Caco-2 (cell line): ENCODE results near the gene MSMP. TPM values are rescaled to one million over a fixed set of nuclear protein-coding genes. Genes with fewer than 3 reads are reported as not detected.

Experiments used
- BruUV-seq: library from RNA; stranded (reverse); fragments of 400-500 nt; replicated peaks from 2 replicates; lab custom pipeline; 2021; lab: Mats Ljungman, UMichigan
- CTCF ChIA-PET: fragments of 300-600 bp; sonication (Branson Sonifier 250); formaldehyde crosslinking; loops from one replicate; lab custom pipeline; 2022; ENCODE audit warnings: antibody characterized with exemption; lab: Charles Lee
- POLR2A ChIA-PET: fragments of 300-600 bp; sonication (Branson Sonifier 250); formaldehyde crosslinking; loops from one replicate; lab custom pipeline; 2022; ENCODE audit warnings: antibody characterized with exemption; lab: Charles Lee
- DNase-seq, 2 experiments: peaks; one replicate each; pipeline versions ENCODE4 v3.0.0 to v3.0.0-alpha.2; 2020 to 2022
- H3K27me3 ChIP-seq: replicated peaks from 2 replicates; pipeline ENCODE4 v1.6.0; 2011; ENCODE audit warnings: low read length; ENCODE audit not compliant: control insufficient read depth, insufficient read depth
- H3K36me3 ChIP-seq: 2 replicates; pipeline ENCODE4 v1.5.1; 2011; ENCODE audit warnings: low read length; ENCODE audit not compliant: control insufficient read depth, insufficient read depth
- H3K4me1 ChIP-seq: fragments of 250-450 bp; sonication (Bioruptor Pico); 2 replicates; pipeline ENCODE4 v1.5.1; 2020; ENCODE audit warnings: mild to moderate bottlenecking
- H3K4me3 ChIP-seq: 2 replicates; pipeline ENCODE4 v1.5.1; 2011; ENCODE audit warnings: low read depth, mild to moderate bottlenecking, control low read depth, low read length
- H3K9me3 ChIP-seq: fragments of 250-450 bp; sonication (Bioruptor Pico); 2 replicates; pipeline ENCODE4 v1.5.1; 2020; ENCODE audit warnings: mild to moderate bottlenecking, moderate library complexity
- H3K27ac Mint-ChIP-seq: one replicate; pipeline ENCODE4 v1.8.0; 2022; ENCODE audit warnings: mixed read lengths; ENCODE audit not compliant: unreplicated experiment
- H3K27me3 Mint-ChIP-seq: one replicate; pipeline ENCODE4 v1.8.0; 2022; ENCODE audit warnings: mixed read lengths; ENCODE audit not compliant: insufficient read depth, unreplicated experiment
- H3K36me3 Mint-ChIP-seq: one replicate; pipeline ENCODE4 v1.8.0; 2022; ENCODE audit warnings: mild to moderate bottlenecking, mixed read lengths; ENCODE audit not compliant: insufficient read depth, unreplicated experiment
- H3K4me1 Mint-ChIP-seq: one replicate; pipeline ENCODE4 v1.8.0; 2022; ENCODE audit warnings: low read depth, mixed read lengths; ENCODE audit not compliant: unreplicated experiment
- H3K4me3 Mint-ChIP-seq: one replicate; pipeline ENCODE4 v1.8.0; 2022; ENCODE audit warnings: mild to moderate bottlenecking, moderate library complexity, mixed read lengths; ENCODE audit not compliant: unreplicated experiment
- H3K9me3 Mint-ChIP-seq: one replicate; pipeline ENCODE4 v1.8.0; 2022; ENCODE audit warnings: mixed read lengths; ENCODE audit not compliant: unreplicated experiment
- CTCF ChIP-seq, 2 experiments: fragments of 200-600 bp in 1 of 2; IDR thresholded peaks; 1 replicate in 1 of 2; 2 replicates in 1 of 2; pipeline versions ENCODE4 v1.5.1 to v1.8.0; 2011 to 2022; ENCODE audit warnings: antibody characterized with exemption in 1 of 2, control low read depth in 1 of 2, inconsistent platforms in 1 of 2, low read depth in 1 of 2, low read length in 1 of 2, mild to moderate bottlenecking in 1 of 2, moderate library complexity in 1 of 2; ENCODE audit not compliant: insufficient read depth in 1 of 2, severe bottlenecking in 1 of 2, unreplicated experiment in 1 of 2
- intact Hi-C: fragments of 100-400 bp; cut with micrococcal nuclease; formaldehyde crosslinking; loops from one replicate; pipeline ENCODE4 v1.10.0; 2022; ENCODE audit not compliant: unreplicated experiment
- total RNA-seq: library from RNA; stranded (reverse); gene quantifications from 2 replicates; pipeline ENCODE4 v1.2.3, GENCODE V29; 2022

The MSMP gene
- total RNA-seq, 1 experiment from 2014 or later = not detected

DNA sequence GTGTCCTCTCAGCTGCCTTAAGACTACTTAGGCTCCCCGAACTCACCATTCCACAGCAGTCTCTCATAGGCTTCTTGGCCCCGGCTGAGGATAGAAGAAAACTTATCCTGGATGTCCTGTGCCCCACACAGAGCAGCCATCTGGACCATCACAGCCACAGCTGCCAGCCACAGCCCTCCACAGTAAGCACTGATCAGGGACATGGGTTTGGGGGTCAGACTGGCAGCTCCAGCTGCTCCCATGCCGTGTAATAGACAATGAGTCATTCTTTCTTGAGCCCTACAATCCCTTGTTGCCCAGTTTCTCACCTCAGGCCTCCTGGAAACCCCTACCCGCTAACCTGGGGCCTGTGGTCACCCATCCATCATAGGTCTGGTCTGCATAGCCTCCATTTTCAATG is 15.9 kb downstream of the MSMP start:
- H3K9me3 Mint-ChIP-seq = no peaks in the 10 kb centered on the region
- BruUV-seq = TSS peak; percentile 4
- POLR2A ChIA-PET = interaction anchor here (1.3 kb wide), 1 partner anchor 11 kb away, joined by 6 read pairs; the partner anchor contains the start of genes GBA2 and RGP1
- H3K27me3 Mint-ChIP-seq = no peaks in the 10 kb centered on the region
- no peak overlapping the region for H3K4me3 ChIP-seq
- intact Hi-C loops = loop anchor here (10.0 kb wide), 2 partner anchors 253 to 623 kb away; partner anchors contain the start of gene ATOSB
- peaks cover 6% of the 10 kb centered on the region; the same call in 1 of the 2 replicates for H3K4me1 ChIP-seq
- no peak for TF ChIP-seq CTCF (IDR thresholded peaks at IDR 0.05; ENCODE audit: insufficient read depth in 1 of 2, low read depth in 1 of 2, low read length in 1 of 2, severe bottlenecking in 1 of 2, unreplicated experiment in 1 of 2)
- H3K27me3 ChIP-seq = no peaks in the 10 kb centered on the region
- no peak overlapping the region for H3K4me3 Mint-ChIP-seq
- no peaks in the 10 kb centered on the region for H3K4me1 Mint-ChIP-seq
- H3K36me3 Mint-ChIP-seq = peaks cover 87% of the 10 kb centered on the region
- no peak for DNase-seq
- peaks cover 5% of the 10 kb centered on the region for H3K36me3 ChIP-seq
- CTCF ChIA-PET = interaction anchor here (1.3 to 2.5 kb wide), 2 partner anchors 10 to 77 kb away, joined by 3 to 7 read pairs; no protein-coding TSS in a partner anchor
- no peaks in the 10 kb centered on the region for H3K9me3 ChIP-seq
- peak overlapping the region; percentile 27 for H3K27ac Mint-ChIP-seq

DNA sequence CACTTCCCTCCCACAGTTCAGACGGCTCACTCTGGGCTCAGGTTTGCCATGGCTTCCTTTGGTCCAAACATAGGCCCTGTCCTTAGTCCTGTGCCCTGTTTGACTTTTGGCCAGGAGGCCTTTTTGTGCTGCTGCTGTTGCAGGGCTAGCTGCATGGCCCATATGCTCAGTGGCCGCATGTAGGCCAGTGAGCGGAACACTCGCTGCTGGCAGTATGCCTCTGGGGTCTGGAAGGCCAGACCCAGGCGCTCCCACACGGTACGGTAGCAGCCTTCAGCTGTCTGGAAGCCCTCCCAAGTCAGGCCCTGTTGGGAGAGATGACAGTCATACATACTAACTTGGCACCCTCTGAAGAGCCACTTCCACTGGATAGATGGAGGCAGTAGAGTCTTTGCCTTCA is 16.9 kb downstream of the MSMP start:
- no peaks in the 10 kb centered on the region for H3K9me3 Mint-ChIP-seq
- no peak for DNase-seq
- H3K4me3 Mint-ChIP-seq = no peak overlapping the region
- no peaks in the 10 kb centered on the region for H3K27me3 Mint-ChIP-seq
- BruUV-seq = no TSS peak
- no peaks in the 10 kb centered on the region for H3K27me3 ChIP-seq
- ChIA-PET POLR2A (interaction anchor here (1.3 kb wide), 1 partner anchor 12 kb away, joined by 6 read pairs; the partner anchor contains the start of genes GBA2 and RGP1), CTCF (interaction anchor here (2.5 kb wide), 1 partner anchor 11 kb away, joined by 7 read pairs; no protein-coding TSS in a partner anchor)
- no peaks in the 10 kb centered on the region for H3K9me3 ChIP-seq
- H3K4me1 Mint-ChIP-seq = no peaks in the 10 kb centered on the region
- H3K27ac Mint-ChIP-seq = no peak overlapping the region
- H3K36me3 Mint-ChIP-seq = peaks cover 91% of the 10 kb centered on the region
- H3K4me3 ChIP-seq = no peak overlapping the region
- intact Hi-C loops = loop anchor here (10.0 kb wide), 2 partner anchors 252 to 622 kb away; partner anchors contain the start of gene ATOSB
- TF ChIP-seq CTCF (IDR thresholded peaks at IDR 0.05; ENCODE audit: insufficient read depth in 1 of 2, low read depth in 1 of 2, low read length in 1 of 2, severe bottlenecking in 1 of 2, unreplicated experiment in 1 of 2) = no peak
- peaks cover 6% of the 10 kb centered on the region; the same call in 1 of the 2 replicates for H3K4me1 ChIP-seq
- H3K36me3 ChIP-seq = peaks cover 4% of the 10 kb centered on the region

- DNase-seq = peak; percentile 85 to 88
- no TSS peak for BruUV-seq
- no peak overlapping the region for H3K4me3 ChIP-seq
- H3K4me1 ChIP-seq = peaks cover 6% of the 10 kb centered on the region; the same call in 1 of the 2 replicates
- no peaks in the 10 kb centered on the region for H3K27me3 ChIP-seq
- ChIA-PET POLR2A (interaction anchor here (0.5 to 1.2 kb wide), 3 partner anchors 9 to 78 kb away, joined by 3 to 16 read pairs (median 11); partner anchors contain the start of genes CCDC107, GBA2, RGP1 and RMRP), CTCF (interaction anchor here (0.9 to 1.6 kb wide), 10 partner anchors 9 to 90 kb away, joined by 3 to 21 read pairs (median 4); partner anchors contain the start of genes GBA2, HINT2, MSMP and RGP1)
- TF ChIP-seq CTCF (IDR thresholded peaks at IDR 0.05; ENCODE audit: insufficient read depth in 1 of 2, low read depth in 1 of 2, low read length in 1 of 2, severe bottlenecking in 1 of 2, unreplicated experiment in 1 of 2) = peak; percentile 79 to 94
- no peak overlapping the region for H3K4me3 Mint-ChIP-seq
- intact Hi-C loops = loop anchor here (1.0 to 10.0 kb wide), 5 partner anchors 10 to 621 kb away; partner anchors contain the start of gene ATOSB
- no peaks in the 10 kb centered on the region; the same call in 1 of the 2 replicates for H3K36me3 ChIP-seq
- no peaks in the 10 kb centered on the region for H3K9me3 ChIP-seq
- no peaks in the 10 kb centered on the region for H3K27me3 Mint-ChIP-seq
- no peaks in the 10 kb centered on the region for H3K9me3 Mint-ChIP-seq
- H3K36me3 Mint-ChIP-seq = peaks cover 85% of the 10 kb centered on the region
- no peaks in the 10 kb centered on the region for H3K4me1 Mint-ChIP-seq
- no peak overlapping the region for H3K27ac Mint-ChIP-seq
Measured at GRCh38 chr9:35736201-35736633, 17.9 kb downstream of the MSMP start.
